Measurements from ENCODE around the gene HPCAL4.

HPCAL4 gene

DNA sequence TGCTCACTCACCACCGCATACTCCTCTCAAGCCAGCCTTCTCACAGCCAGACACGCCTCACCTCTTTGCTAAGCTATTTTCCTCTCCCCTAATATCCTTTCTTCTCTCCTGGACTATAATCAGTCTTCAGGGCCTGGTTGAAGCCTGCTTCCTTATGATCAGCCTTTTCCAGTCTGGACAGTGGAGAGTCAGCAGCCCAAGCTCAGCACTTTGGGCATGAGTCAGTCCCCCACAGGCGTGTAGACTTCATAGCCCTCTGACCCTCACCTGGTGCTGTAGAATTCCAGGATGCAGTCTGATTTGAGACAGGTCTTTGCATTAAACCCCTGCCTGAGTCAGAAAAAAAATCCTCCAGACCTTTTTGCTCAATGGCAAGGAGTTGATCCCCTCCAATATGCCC, 2.5 kb downstream of the HPCAL4 start:
- H3K4me3 ChIP-seq (replicated peaks; ENCODE audit: low read depth, low read length) = no peak overlapping the region
- DNase-seq (ENCODE audit: extremely low read depth, low read depth) = no peak
- no peak for TF ChIP-seq CTCF (IDR thresholded peaks at IDR 0.05; ENCODE audit: low read depth, low read length, missing control alignments)

DNA sequence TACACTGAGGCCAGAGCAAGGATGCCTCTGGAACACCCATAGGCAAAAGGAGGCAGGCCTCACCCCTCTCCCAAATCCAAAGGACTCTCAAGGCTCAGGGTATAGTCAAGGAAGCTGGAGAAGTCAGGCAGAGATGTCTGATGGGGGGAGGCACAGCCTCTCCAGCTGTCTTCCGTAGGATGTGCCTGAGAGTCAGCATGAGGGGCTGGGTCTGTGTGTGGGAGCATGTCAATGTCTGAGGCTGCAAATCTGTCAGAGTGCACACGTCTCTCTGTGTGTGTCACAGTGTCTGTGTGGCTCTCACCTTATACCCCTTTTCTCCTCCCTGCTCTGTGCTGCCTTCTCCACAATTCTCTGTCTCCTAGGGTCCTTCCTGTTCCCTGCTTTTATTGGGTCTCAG, 4.0 kb downstream of the HPCAL4 start:
- DNase-seq (ENCODE audit: extremely low read depth, low read depth) = no peak
- TF ChIP-seq CTCF (IDR thresholded peaks at IDR 0.05; ENCODE audit: low read depth, low read length, missing control alignments) = no peak
- no peak overlapping the region for H3K4me3 ChIP-seq (replicated peaks; ENCODE audit: low read depth, low read length)

DNA sequence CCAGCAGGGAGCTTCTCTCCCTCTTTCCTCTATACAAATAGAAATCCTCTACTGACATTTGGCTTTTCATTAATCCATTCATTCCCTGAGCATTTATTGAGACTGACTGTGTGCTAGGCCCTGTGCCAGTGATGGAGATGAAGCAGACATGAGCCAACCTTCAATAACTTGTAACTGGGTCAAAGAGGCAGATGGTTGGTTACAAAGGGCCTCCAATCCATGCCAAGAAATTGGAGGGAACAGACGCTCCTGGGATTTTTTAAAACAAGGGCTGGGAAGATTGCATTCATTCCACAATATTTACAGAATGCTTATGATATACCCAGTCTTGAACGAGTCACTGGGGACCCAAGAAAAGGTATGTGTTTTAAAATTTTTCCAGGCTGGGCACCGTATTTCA, 6.2 kb downstream of the HPCAL4 start:
- no peak for TF ChIP-seq CTCF (IDR thresholded peaks at IDR 0.05; ENCODE audit: low read depth, low read length, missing control alignments)
- no peak for DNase-seq (ENCODE audit: extremely low read depth, low read depth)
- H3K4me3 ChIP-seq (replicated peaks; ENCODE audit: low read depth, low read length) = no peak overlapping the region

- TF ChIP-seq CTCF (IDR thresholded peaks at IDR 0.05; ENCODE audit: low read depth, low read length, missing control alignments) = no peak
- H3K4me3 ChIP-seq (replicated peaks; ENCODE audit: low read depth, low read length) = no peak overlapping the region
- no peak for DNase-seq (ENCODE audit: extremely low read depth, low read depth)
Observed at GRCh38 chr1:39684313-39684664, 6.9 kb downstream of the HPCAL4 start.

- no peak for DNase-seq (ENCODE audit: extremely low read depth, low read depth)
- no peak overlapping the region for H3K4me3 ChIP-seq (replicated peaks; ENCODE audit: low read depth, low read length)
- TF ChIP-seq CTCF (IDR thresholded peaks at IDR 0.05; ENCODE audit: low read depth, low read length, missing control alignments) = no peak
Observed at GRCh38 chr1:39683591-39684312, 7.5 kb downstream of the HPCAL4 start.

GRCh38 chr1:39681999-39682398, 9.2 kb downstream of the HPCAL4 start:
- no peak for DNase-seq (ENCODE audit: extremely low read depth, low read depth)
- no peak for TF ChIP-seq CTCF (IDR thresholded peaks at IDR 0.05; ENCODE audit: low read depth, low read length, missing control alignments)
- H3K4me3 ChIP-seq (replicated peaks; ENCODE audit: low read depth, low read length) = no peak overlapping the region

DNA sequence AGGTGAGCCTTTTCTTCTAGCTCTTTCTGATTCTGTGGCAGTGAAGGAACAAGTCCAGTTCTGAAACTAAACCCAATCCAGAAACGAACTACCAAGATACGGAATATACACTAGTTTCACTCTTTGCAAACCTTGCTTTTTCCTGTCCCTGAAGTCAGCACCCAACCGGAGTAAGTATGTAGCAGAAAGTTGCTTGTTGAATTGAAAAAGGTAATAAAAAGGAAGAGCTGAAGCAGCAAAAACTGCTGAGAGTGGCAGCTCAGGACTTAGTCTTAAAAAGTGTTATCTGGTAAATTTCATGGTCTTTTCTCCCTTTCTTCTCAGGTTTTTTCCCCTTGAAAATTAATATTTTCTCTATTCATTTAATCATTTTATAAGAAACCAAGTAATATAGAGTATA, 9.9 kb downstream of the HPCAL4 start:
- TF ChIP-seq CTCF (IDR thresholded peaks at IDR 0.05; ENCODE audit: low read depth, low read length, missing control alignments) = no peak
- DNase-seq (ENCODE audit: extremely low read depth, low read depth) = no peak
- no peak overlapping the region for H3K4me3 ChIP-seq (replicated peaks; ENCODE audit: low read depth, low read length)
